GM23338 (cell line): ENCODE measurements around the gene C2orf15.

Experiments used
- CTCF ChIP-seq, 2 experiments: fragments of 200-600 bp in 1 of 2; sonication (generic) in 1 of 2; conservative IDR thresholded peaks; 2 replicates each; pipeline versions ENCODE4 v1.5.1 to v1.6.1; 2016 to 2017; ENCODE audit warnings: antibody characterized with exemption in 2 of 2, low read depth in 2 of 2, mild to moderate bottlenecking in 2 of 2, moderate library complexity in 1 of 2
- ETS1 ChIP-seq: IDR thresholded peaks from 2 replicates; pipeline ENCODE4 v1.6.1; 2016; ENCODE audit warnings: antibody characterized with exemption
- EZH2 ChIP-seq: fragments of 200-600 bp; sonication (generic); IDR thresholded peaks from one replicate; pipeline ENCODE4 v1.8.0; 2017; ENCODE audit warnings: antibody characterized with exemption, mild to moderate bottlenecking, low read depth; ENCODE audit not compliant: unreplicated experiment
- JUNB ChIP-seq: IDR thresholded peaks from one replicate; pipeline ENCODE4 v1.6.1; 2016; ENCODE audit warnings: antibody characterized with exemption; ENCODE audit not compliant: unreplicated experiment
- NANOG ChIP-seq: IDR thresholded peaks from 2 replicates; pipeline ENCODE4 v1.6.1; 2016; ENCODE audit warnings: antibody characterized with exemption, borderline replicate concordance
- POLR2AphosphoS5 ChIP-seq: IDR thresholded peaks from 2 replicates; pipeline ENCODE4 v1.6.1; 2016; ENCODE audit warnings: antibody characterized with exemption, low read depth
- REST ChIP-seq: IDR thresholded peaks from one replicate; pipeline ENCODE4 v1.6.1; 2018; ENCODE audit warnings: antibody characterized with exemption; ENCODE audit not compliant: unreplicated experiment
- ZNF462 ChIP-seq: fragments of 250-450 bp; sonication (Bioruptor Pico); IDR thresholded peaks from 2 replicates; pipeline ENCODE4 v1.5.0; 2020; ENCODE audit warnings: mild to moderate bottlenecking, moderate library complexity

GRCh38 chr2:99198103-99198841, 56.8 kb downstream of the C2orf15 start:
- TF ChIP-seq ZNF462 (CRISPR knock-in tag) = no peak
- no peak for TF ChIP-seq ETS1
- 0 out of 4 replicates have a peak, but pooled peaks of 1 of the 2 experiments have one; percentile 13 for TF ChIP-seq CTCF (conservative IDR thresholded peaks at IDR 0.05; ENCODE audit: low read depth in 2 of 2)
- no peak for TF ChIP-seq EZH2
- no peak for TF ChIP-seq REST
- no peak for TF ChIP-seq JUNB
- no peak for TF ChIP-seq POLR2AphosphoS5
- TF ChIP-seq NANOG = no peak
